Measurements from ENCODE around the gene XYLT2. TPM values are rescaled to one million over a fixed set of nuclear protein-coding genes. Genes with fewer than 3 reads are reported as not detected.

Gene XYLT2
- total RNA-seq, 1 experiment from 2014 or later = 41.8 TPM

Other genes starting within 250 kb of the XYLT2 start
- 0.11 TPM in 1 of 2 replicates, not detected in the other for gene SAMD14, start 216.0 kb upstream of the XYLT2 start, total RNA-seq (2014; rRNA removed; shearing (Covaris generic))
- 69.4 and 70.1 TPM in 2 replicates for gene PPP1R9B, start 195.4 kb upstream of the XYLT2 start, total RNA-seq (2014; rRNA removed; shearing (Covaris generic))
- gene SGCA, start 180.1 kb upstream of the XYLT2 start, total RNA-seq (2014; rRNA removed; shearing (Covaris generic)) = 2.4 TPM in 1 of 2 replicates, not detected in the other
- 957 and 2,133 TPM in 2 replicates for gene COL1A1, start 144.5 kb upstream of the XYLT2 start, total RNA-seq (2014; rRNA removed; shearing (Covaris generic))
- 0.05 TPM in 1 of 2 replicates, not detected in the other for gene TMEM92, start 71.7 kb upstream of the XYLT2 start, total RNA-seq (2014; rRNA removed; shearing (Covaris generic))
- 88.5 and 115 TPM in 2 replicates for gene MRPL27, start 27.1 kb downstream of the XYLT2 start, total RNA-seq (2014; rRNA removed; shearing (Covaris generic))
- gene EME1, start 27.1 kb downstream of the XYLT2 start, total RNA-seq (2014; rRNA removed; shearing (Covaris generic)) = 24.1 and 54.5 TPM in 2 replicates
- 321 and 329 TPM in 2 replicates for gene LRRC59, start 51.4 kb downstream of the XYLT2 start, total RNA-seq (2014; rRNA removed; shearing (Covaris generic))
- 14.9 and 26.5 TPM in 2 replicates for gene ACSF2, start 80.1 kb downstream of the XYLT2 start, total RNA-seq (2014; rRNA removed; shearing (Covaris generic))
- not detected in 2 replicates for gene CHAD, start 122.8 kb downstream of the XYLT2 start, total RNA-seq (2014; rRNA removed; shearing (Covaris generic))
- gene RSAD1, start 132.7 kb downstream of the XYLT2 start, total RNA-seq (2014; rRNA removed; shearing (Covaris generic)) = 10.0 and 15.8 TPM in 2 replicates
- gene MYCBPAP, start 162.3 kb downstream of the XYLT2 start, total RNA-seq (2014; rRNA removed; shearing (Covaris generic)) = not detected in 2 replicates
- gene EPN3, start 186.6 kb downstream of the XYLT2 start, total RNA-seq (2014; rRNA removed; shearing (Covaris generic)) = 0.03 TPM in 1 of 2 replicates, not detected in the other
- 35.7 and 50.7 TPM in 2 replicates for gene SPATA20, start 201.0 kb downstream of the XYLT2 start, total RNA-seq (2014; rRNA removed; shearing (Covaris generic))
- 0.13 TPM in 1 of 2 replicates, not detected in the other for gene CACNA1G, start 214.6 kb downstream of the XYLT2 start, total RNA-seq (2014; rRNA removed; shearing (Covaris generic))